ENCODE measurements around the gene SCN2B. TPM values are rescaled to one million over a fixed set of nuclear protein-coding genes. Genes with fewer than 3 reads are reported as not detected.

SCN2B gene
- total RNA-seq, 1 donor from 2014 or later: 2.8 TPM

DNA sequence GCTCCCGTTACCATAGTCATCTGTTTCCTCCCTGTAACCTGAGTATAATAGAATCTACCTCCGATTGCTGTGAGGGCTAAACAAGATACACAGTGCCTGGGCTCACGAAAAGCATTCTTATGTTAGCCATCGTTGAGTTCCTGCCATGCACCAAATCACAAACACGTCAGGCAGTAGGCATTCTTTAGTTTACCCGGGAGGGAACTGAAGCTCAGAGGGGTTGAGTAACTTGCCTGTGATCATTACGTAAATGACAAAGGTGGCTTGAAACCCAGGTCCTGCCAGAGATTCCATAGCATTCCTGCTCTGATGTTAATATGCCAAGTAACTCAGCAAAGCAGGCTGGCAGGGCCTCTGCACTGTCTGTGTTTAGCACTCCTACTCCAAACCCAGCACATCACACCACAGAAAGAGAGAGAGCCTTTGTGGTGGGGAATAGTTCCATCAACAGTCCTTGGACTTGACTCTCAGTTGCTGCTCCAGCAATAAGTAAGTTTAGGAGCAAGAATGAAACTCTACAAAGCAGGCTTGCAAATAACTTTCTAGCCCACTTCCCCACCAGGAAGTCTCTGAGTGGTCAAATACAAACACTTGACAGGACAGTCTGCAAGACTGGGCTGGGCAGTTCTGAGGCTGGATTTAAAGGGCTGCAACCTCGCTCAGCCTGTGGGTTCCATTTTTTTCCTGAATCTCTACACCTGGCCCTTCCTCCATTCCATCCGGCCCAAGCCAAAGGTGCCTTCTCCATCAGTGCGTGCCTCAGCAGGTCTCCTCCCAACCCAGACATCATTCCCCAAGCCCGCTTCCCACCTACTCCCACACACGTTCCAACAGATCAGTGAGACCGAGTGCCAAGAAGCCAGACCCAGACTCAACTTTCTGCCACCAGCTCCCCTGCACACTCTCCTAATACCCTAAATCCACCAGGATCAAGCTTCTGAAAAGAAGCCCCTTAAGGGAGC, 1.1 kb downstream of the SCN2B start:
- Mint-ChIP-seq H3K27ac (peak overlapping the region; percentile 47), H3K4me1 (ENCODE audit: unreplicated experiment) (peaks cover 24% of the 10 kb centered on the region), H3K36me3 (no peaks in the 10 kb centered on the region), H3K27me3 (peaks cover 57% of the 10 kb centered on the region), H3K9me3 (no peaks in the 10 kb centered on the region), H3K4me3 (peak overlapping the region; percentile 87)
- TF ChIP-seq, protein P1, sequence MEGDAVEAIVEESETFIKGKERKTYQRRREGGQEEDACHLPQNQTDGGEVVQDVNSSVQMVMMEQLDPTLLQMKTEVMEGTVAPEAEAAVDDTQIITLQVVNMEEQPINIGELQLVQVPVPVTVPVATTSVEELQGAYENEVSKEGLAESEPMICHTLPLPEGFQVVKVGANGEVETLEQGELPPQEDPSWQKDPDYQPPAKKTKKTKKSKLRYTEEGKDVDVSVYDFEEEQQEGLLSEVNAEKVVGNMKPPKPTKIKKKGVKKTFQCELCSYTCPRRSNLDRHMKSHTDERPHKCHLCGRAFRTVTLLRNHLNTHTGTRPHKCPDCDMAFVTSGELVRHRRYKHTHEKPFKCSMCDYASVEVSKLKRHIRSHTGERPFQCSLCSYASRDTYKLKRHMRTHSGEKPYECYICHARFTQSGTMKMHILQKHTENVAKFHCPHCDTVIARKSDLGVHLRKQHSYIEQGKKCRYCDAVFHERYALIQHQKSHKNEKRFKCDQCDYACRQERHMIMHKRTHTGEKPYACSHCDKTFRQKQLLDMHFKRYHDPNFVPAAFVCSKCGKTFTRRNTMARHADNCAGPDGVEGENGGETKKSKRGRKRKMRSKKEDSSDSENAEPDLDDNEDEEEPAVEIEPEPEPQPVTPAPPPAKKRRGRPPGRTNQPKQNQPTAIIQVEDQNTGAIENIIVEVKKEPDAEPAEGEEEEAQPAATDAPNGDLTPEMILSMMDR (conservative IDR thresholded peaks at IDR 0.05): no peak
- no peak for DNase-seq (ENCODE audit: extremely low spot score, unreplicated experiment)

DNA sequence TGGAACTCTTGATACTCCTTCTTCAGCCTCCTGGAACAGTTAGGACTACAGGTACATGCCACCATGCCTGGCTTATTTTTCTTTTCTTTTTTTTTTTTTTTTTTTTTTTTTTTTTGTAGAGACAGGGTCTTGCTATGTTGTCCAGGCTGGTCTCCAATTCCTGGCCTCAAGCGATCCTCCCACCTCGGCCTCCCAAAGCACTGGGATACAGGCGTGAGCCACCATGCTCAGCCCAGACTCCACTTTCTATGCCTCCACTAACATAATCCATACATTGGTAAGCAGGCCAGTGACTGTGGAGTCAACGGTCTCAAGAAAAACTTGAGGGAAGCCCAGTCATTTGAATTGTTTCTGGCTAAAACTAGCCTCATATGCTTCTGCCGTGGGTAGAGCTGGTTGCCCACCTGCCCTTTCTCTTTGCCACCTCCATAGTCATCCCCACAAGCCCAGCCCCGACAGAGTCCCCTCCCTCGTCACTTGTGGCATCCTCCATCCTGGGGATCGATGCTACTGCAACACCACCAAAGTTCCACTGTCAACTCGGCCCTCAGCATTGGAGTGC, 2.4 kb downstream of the SCN2B start:
- Mint-ChIP-seq H3K9me3 (no peaks in the 10 kb centered on the region), H3K27ac (no peak overlapping the region), H3K4me3 (peak overlapping the region; percentile 87), H3K36me3 (no peaks in the 10 kb centered on the region), H3K4me1 (ENCODE audit: unreplicated experiment) (peaks cover 23% of the 10 kb centered on the region), H3K27me3 (peaks cover 68% of the 10 kb centered on the region)
- TF ChIP-seq, protein P1 (conservative IDR thresholded peaks at IDR 0.05): no peak
- no peak for DNase-seq (ENCODE audit: extremely low spot score, unreplicated experiment)

DNA sequence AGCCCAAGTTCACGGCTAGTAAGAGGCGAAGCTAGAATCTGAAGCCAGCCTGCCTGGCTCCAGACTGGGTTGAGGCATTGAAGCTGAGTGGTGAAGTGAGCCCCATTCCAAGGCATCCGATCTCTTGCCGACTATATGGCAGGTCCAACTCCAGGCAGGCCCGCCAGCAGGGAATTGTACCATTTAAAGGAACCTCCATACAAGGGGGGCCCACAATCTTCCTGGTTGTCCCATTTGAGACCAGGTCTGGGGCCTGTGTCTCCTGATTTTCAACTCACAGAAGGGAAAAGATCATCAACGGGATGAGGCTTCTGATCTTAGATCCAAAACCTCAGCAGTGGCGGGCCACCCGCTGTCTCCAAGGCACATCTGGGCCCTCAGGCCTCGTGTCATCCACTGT, 4.1 kb downstream of the SCN2B start:
- Mint-ChIP-seq H3K9me3 (no peaks in the 10 kb centered on the region), H3K27me3 (peaks cover 85% of the 10 kb centered on the region), H3K4me1 (ENCODE audit: unreplicated experiment) (peaks cover 23% of the 10 kb centered on the region), H3K36me3 (no peaks in the 10 kb centered on the region), H3K27ac (no peak overlapping the region), H3K4me3 (no peak overlapping the region)
- DNase-seq (ENCODE audit: extremely low spot score, unreplicated experiment): no peak
- TF ChIP-seq, protein P1 (conservative IDR thresholded peaks at IDR 0.05): no peak

DNA sequence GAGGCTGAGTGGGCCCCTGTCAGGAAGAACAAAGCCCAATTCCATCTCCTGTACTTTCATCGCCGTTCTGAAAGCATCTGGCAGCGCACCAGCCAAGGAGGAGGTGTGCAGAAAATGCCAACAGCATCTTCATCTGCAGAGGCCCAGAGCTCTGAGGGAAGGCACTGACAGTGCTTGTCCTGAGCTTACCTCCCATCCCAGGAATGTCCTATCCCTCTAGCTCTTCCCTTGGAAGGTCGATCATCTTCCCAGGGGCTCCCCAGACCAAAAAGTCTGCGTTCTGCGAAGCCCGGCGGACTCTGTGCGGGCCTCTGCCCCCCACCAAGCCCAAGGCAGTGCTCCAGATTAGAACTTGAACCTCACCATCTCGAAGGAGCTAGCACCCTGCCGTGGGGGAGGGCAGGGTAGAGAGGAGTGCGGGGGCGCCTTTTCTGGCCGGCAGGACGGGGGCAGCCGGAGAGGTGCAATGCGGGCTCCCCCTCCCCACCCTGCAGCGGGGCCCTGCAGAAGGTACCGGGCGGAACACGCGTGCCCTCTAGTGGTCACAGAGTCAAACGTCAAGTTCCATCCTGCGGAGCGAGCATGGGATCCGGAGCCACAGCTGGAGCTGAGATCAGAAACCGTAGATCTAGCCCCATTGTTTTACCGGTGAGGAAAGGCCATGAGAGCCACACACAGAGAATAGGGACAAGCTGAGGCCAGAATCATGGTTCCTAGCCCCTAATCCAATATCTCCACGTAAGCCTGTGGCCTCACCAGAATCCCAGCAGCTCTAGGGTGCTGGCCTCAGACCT, 5.0 kb downstream of the SCN2B start:
- Mint-ChIP-seq H3K4me3 (no peak overlapping the region), H3K9me3 (no peaks in the 10 kb centered on the region), H3K4me1 (ENCODE audit: unreplicated experiment) (peaks cover 23% of the 10 kb centered on the region), H3K27ac (no peak overlapping the region), H3K36me3 (no peaks in the 10 kb centered on the region), H3K27me3 (peaks cover 85% of the 10 kb centered on the region)
- TF ChIP-seq, protein P1 (conservative IDR thresholded peaks at IDR 0.05): peak; percentile 97
- DNase-seq (ENCODE audit: extremely low spot score, unreplicated experiment): peak; percentile 79

DNA sequence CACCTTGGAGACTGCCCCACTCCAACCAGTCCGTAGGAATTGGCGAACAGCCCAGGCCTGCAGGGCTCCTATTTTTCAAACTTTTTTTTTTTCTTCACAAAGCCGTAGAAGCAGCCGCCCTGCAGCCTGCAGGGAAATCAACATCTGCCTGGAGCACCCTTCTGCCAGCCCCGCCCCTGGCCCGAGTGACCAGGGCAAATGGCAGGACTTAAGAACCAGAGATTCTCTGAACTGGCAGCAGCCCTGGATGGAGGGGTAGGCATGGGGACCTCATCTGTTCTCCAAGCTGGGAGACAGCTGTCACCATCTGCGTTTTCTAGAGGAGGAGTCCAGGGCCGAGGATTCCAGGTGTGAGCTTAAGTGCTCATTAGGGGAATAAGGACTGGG, 5.6 kb downstream of the SCN2B start:
- peaks cover 17% of the 10 kb centered on the region for H3K4me1 Mint-ChIP-seq (ENCODE audit: unreplicated experiment)
- H3K36me3 Mint-ChIP-seq: no peaks in the 10 kb centered on the region
- no peak overlapping the region for H3K4me3 Mint-ChIP-seq
- H3K9me3 Mint-ChIP-seq: no peaks in the 10 kb centered on the region
- TF ChIP-seq, protein P1 (conservative IDR thresholded peaks at IDR 0.05): no peak
- H3K27ac Mint-ChIP-seq: no peak overlapping the region
- H3K27me3 Mint-ChIP-seq: peaks cover 79% of the 10 kb centered on the region
- no peak for DNase-seq (ENCODE audit: extremely low spot score, unreplicated experiment)

Data from type B pancreatic cell (in vitro differentiated cells).